Measurements from ENCODE around the gene CR1L. TPM values are rescaled to one million over a fixed set of nuclear protein-coding genes. Genes with fewer than 3 reads are reported as not detected.

Gene CR1L
- 0.71 TPM in 1 of 5 replicates, not detected in the others for total RNA-seq (2022; extraction: Qiagen RNA extraction; ENCODE audit: low read depth)

DNA sequence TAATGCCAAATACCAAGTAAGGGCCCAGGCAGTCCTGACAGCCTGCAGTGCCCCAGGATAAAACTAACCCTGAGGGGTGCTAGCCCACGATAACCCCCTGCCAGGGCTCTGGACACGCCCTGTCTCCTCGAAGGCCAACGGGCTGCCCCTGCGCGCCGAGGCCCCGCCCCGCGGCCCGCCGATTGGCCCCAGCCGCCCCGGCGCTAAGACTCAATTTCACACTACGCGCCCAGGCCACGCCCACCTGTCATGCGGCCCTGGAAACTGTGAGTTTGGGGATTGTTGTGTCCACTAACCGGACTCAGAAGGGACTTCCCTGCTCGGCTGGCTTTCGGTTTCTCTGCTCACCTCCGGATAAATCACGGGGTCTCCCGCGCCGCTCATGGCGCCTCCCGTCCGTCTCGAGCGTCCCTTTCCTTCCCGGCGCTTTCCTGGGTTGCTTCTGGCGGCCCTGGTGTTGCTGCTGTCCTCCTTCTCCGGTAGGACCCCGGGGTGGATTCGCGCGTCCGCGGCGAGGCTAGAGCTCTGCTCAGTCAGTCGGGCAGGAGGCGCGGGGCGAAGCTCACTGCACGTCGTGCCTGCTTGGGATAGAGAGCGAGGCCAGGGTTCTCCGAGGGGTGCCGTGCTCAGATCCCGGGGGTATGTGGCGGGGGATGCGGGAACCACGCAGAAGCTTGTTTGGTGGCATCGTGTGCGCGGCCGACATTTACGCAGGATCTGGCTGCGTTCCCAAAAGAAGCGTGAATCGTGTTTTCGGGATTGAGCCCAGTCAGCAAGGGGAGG is at the start of gene CR1L:
CR1L (plus strand) TSS at position 282 of the 783 bp plus-strand sequence; CDS start at position 383, 101 bp downstream.

DNA sequence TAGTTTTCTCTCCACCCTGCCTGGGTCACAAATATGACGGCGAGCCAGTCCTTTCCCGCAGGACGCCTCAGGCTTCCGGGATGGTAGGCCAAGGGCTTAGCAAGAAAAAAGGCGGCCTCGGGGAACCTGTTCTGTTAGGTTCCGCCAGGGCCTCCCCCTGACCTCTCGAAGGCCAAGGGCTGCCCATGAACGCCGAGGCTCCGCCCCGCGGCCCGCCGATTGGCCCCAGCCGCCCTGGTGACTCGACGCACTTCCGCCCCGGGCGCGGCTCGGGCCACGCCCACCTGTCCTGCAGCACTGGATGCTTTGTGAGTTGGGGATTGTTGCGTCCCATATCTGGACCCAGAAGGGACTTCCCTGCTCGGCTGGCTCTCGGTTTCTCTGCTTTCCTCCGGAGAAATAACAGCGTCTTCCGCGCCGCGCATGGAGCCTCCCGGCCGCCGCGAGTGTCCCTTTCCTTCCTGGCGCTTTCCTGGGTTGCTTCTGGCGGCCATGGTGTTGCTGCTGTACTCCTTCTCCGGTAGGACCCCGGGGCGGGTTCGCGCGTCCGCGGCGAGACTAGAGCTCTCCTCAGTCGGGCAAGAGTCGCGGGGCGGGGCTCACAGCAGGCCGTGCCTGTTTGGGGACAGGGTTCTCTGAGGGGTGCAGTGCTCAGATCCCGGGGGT is 107.0 kb downstream of the CR1L start, which contains the start of gene CD46:
CD46 (plus strand) TSS at position 265 of the 666 bp plus-strand sequence; CDS start at position 424, 159 bp downstream.

Other genes with a start within 250 kb of the CR1L start
- 0.03 TPM in 1 of 5 replicates, not detected in the others for gene CR2, start 190.8 kb upstream of the CR1L start, total RNA-seq (2022; extraction: Qiagen RNA extraction; ENCODE audit: low read depth)
- not detected in 5 replicates for gene CR1, start 149.0 kb upstream of the CR1L start, total RNA-seq (2022; extraction: Qiagen RNA extraction; ENCODE audit: low read depth)
- 93.1 to 141 TPM (median 110 TPM) in 5 replicates for gene CD46, start 106.9 kb downstream of the CR1L start, total RNA-seq (2022; extraction: Qiagen RNA extraction; ENCODE audit: low read depth)